K562 (cell line): Measurements from ENCODE around the gene RIOK3. TPM values are rescaled to one million over a fixed set of nuclear protein-coding genes. Genes with fewer than 3 reads are reported as not detected.
A peak's percentile ranks its signal among the peaks of the same experiment; 100 is the strongest.

Source experiments
- ATAC-seq: fragments of 200-7000 bp; cut with Tn5 transposase; 3 replicates; pipeline ENCODE4 v1.9.1; 2020; ENCODE audit warnings: moderate library complexity
- BruUV-seq: library from RNA; stranded (reverse); fragments of 400-500 nt; replicated peaks from 2 replicates; lab custom pipeline; 2021; lab: Mats Ljungman, UMichigan
- CTCF ChIA-PET: fragments of 300-600 bp; formaldehyde crosslinking; extraction: SDS; loops from one replicate; lab custom pipeline; 2021; ENCODE audit warnings: low intra/inter-chr PET ratio; lab: Yijun Ruan, JAX
- POLR2A ChIA-PET: fragments of 300-600, 350-650 bp; sonication (Branson Sonifier 250); formaldehyde crosslinking; extraction: SDS; loops from one replicate; lab custom pipeline; 2021; ENCODE audit warnings: antibody characterized with exemption, inconsistent platforms; lab: Yijun Ruan, JAX
- DNase-seq, 4 experiments: peaks; one replicate each; pipeline versions ENCODE4 v3.0.0 to v3.0.0-alpha.2; 2011 to 2018; ENCODE audit warnings: low spot score in 3 of 4, mixed read lengths in 3 of 4; ENCODE audit errors: extremely low read depth in 1 of 4
- FAIRE-seq: peaks from 2 replicates; lab custom pipeline; 2011; peaks lifted over from hg19 to GRCh38; lab: Jason Lieb, UNC
- H2AFZ ChIP-seq: 2 replicates; pipeline ENCODE4 v1.6.0; 2011; ENCODE audit warnings: low read depth, low read length, control low read depth, inconsistent platforms
- H3K27ac ChIP-seq: fragments of 200-600 bp; 3 replicates; pipeline ENCODE4 v1.8.0; 2011; ENCODE audit warnings: low read depth, mild to moderate bottlenecking, control low read depth, inconsistent platforms, low read length, moderate library complexity, mixed read lengths; ENCODE audit errors: extremely low read depth
- H3K27me3 ChIP-seq, 2 experiments: fragments of 300-600 bp in 1 of 2; 2 replicates in 1 of 2; 3 replicates in 1 of 2; pipeline versions ENCODE4 v1.6.0 to v1.8.0; 2011; ENCODE audit warnings: inconsistent platforms in 2 of 2, low read length in 2 of 2, mild to moderate bottlenecking in 1 of 2, mixed read lengths in 1 of 2, moderate library complexity in 1 of 2; ENCODE audit not compliant: control insufficient read depth in 2 of 2, insufficient read depth in 2 of 2
- H3K36me3 ChIP-seq: fragments of 300-600 bp; 3 replicates; pipeline ENCODE4 v1.8.0; 2011; ENCODE audit warnings: mild to moderate bottlenecking, low read length, inconsistent platforms; ENCODE audit not compliant: control insufficient read depth, insufficient read depth
- H3K4me1 ChIP-seq, 2 experiments: fragments of 200-600 bp in 1 of 2; replicated peaks in 1 of 2; 2 replicates in 1 of 2; 3 replicates in 1 of 2; pipeline versions ENCODE4 v1.5.1 to v1.8.0; 2011; ENCODE audit warnings: inconsistent platforms in 2 of 2, low read length in 2 of 2, mild to moderate bottlenecking in 1 of 2, mixed read lengths in 1 of 2, moderate library complexity in 1 of 2; ENCODE audit not compliant: control insufficient read depth in 2 of 2, insufficient read depth in 2 of 2
- H3K4me2 ChIP-seq: 2 replicates; pipeline ENCODE4 v1.6.1; 2011; ENCODE audit warnings: low read length, control low read depth, inconsistent platforms, mixed read lengths; ENCODE audit not compliant: insufficient read depth
- H3K4me3 ChIP-seq: fragments of 200-600 bp; sonication (generic), shearing (Covaris generic); 2 replicates; pipeline ENCODE4 v1.5.1; 2016; ENCODE audit warnings: control low read depth, inconsistent platforms
- H3K79me2 ChIP-seq: fragments of 200-600 bp; 3 replicates; pipeline ENCODE4 v1.8.0; 2011; ENCODE audit warnings: low read length, inconsistent platforms; ENCODE audit not compliant: control insufficient read depth, insufficient read depth
- H3K9ac ChIP-seq, 2 experiments: 2 replicates each; pipeline versions ENCODE4 v1.6.0 to v1.6.1; 2011; ENCODE audit warnings: low read depth in 2 of 2, low read length in 2 of 2, control low read depth in 1 of 2, inconsistent platforms in 1 of 2, mild to moderate bottlenecking in 1 of 2, mixed read lengths in 1 of 2; ENCODE audit not compliant: insufficient read depth in 1 of 2
- H3K9me1 ChIP-seq: one replicate; pipeline ENCODE4 v1.6.0; 2011; ENCODE audit warnings: inconsistent platforms, mild to moderate bottlenecking, low read length, moderate library complexity; ENCODE audit not compliant: control insufficient read depth, insufficient read depth
- H3K9me3 ChIP-seq: replicated peaks from 2 replicates; pipeline ENCODE4 v1.5.1; 2011; ENCODE audit warnings: low read depth, low read length, inconsistent platforms; ENCODE audit not compliant: control insufficient read depth, insufficient read depth
- H4K20me1 ChIP-seq: replicated peaks from 2 replicates; pipeline ENCODE4 v1.6.1; 2011; ENCODE audit warnings: low read length, inconsistent platforms, mixed read lengths; ENCODE audit not compliant: control insufficient read depth, insufficient read depth
- POLR2G ChIP-seq: fragments of 200-400 bp; formaldehyde crosslinking; IDR thresholded peaks from 2 replicates; pipeline ENCODE4 v1.6.1; 2017; ENCODE audit warnings: low read depth, mild to moderate bottlenecking, antibody characterized with exemption, low read length, moderate library complexity
- ZBTB11 ChIP-seq, 3 experiments: fragments of 200-800 bp in 1 of 3; fragments of 250-450 bp in 1 of 3; fragments of 450-650 bp in 1 of 3; sonication (Bioruptor Pico) in 1 of 3; sonication (Bioruptor generic) in 1 of 3; formaldehyde crosslinking in 1 of 3; IDR thresholded peaks; 2 replicates each; pipeline versions ENCODE4 v1.6.1 to v1.8.0; 2016 to 2022; ENCODE audit warnings: mild to moderate bottlenecking in 2 of 3, missing genetic modification characterization in 2 of 3, missing compliant biosample characterization in 1 of 3, moderate library complexity in 1 of 3
- WGBS: fragments of 100-300 bp; shearing (Covaris generic); methylation state at CpG from one replicate; pipeline ENCODE4 v1.1.6; 2016; ENCODE audit warnings: low coverage, mixed read lengths; ENCODE audit not compliant: insufficient coverage; ENCODE audit errors: missing lambda C conversion rate; 5-methylcytosine and 5-hydroxymethylcytosine counted together
- in situ Hi-C: fragments of 300-500 bp; cut with MboI; formaldehyde crosslinking; loops from 4 replicates; pipeline ENCODE4 v1.15.0; 2018; ENCODE audit warnings: inconsistent platforms, mixed read lengths
- intact Hi-C: fragments of 100-400 bp; cut with micrococcal nuclease; formaldehyde crosslinking; loops from 2 replicates; pipeline ENCODE4 v1.14.2; 2022
- polyA plus RNA-seq, 8 experiments: library from polyadenylated mRNA; depleted of rRNA in 4 of 8; stranded (reverse) in 5 of 8; unstranded in 3 of 8; fragments of >200 nt; fragmentation: Nextera tagmentation in 2 of 8; fragmentation: Illumina TruSeq in 1 of 8; extraction: Ambion mirVana in 2 of 8; extraction: Trizol in 1 of 8; gene quantifications; 2 replicates each; pipeline versions ENCODE4 v1.2.1 to v1.2.3, GENCODE V29; 2011 to 2014; ENCODE audit warnings: inconsistent platforms in 1 of 8, missing spikeins in 1 of 8
- total RNA-seq, 7 experiments: library from RNA; depleted of rRNA in 6 of 7; stranded (reverse); fragments of >200 nt in 6 of 7; fragmentation: Illumina TruSeq in 2 of 7; extraction: Trizol in 2 of 7; gene quantifications; 2 replicates each; pipeline versions ENCODE4 v1.2.1 to v1.2.3, GENCODE V29; 2011 to 2021; ENCODE audit warnings: low replicate concordance in 1 of 7

RIOK3 gene
- total and polyA plus RNA-seq, 9 of the 15 experiments (the other 6 are each of a cell fraction or from before 2014, with no cell fraction given): 21.4 to 89.5 (median 62.9) TPM

GRCh38 chr18:23484561-23485182, 31.6 kb downstream of the RIOK3 start:
- POLR2A ChIA-PET: interaction anchor here (0.6 to 2.4 kb wide), 5 partner anchors 10 to 51 kb away, joined by 3 to 26 read pairs (median 3); no protein-coding TSS in a partner anchor
- Histone ChIP-seq H3K27ac (no peak overlapping the region), H3K4me1 (peaks cover 11 to 12% of the 10 kb centered on the region in 2 experiments), H4K20me1 (no peaks in the 10 kb centered on the region), H3K27me3 (no peaks in the 10 kb centered on the region), H2AFZ (no peak overlapping the region), H3K4me2 (no peak overlapping the region), H3K9me3 (no peaks in the 10 kb centered on the region), H3K9ac (peak overlapping the region in 1 of 2 experiments; percentile 65; a peak in 1 of 4 replicates), H3K36me3 (peaks cover 32% of the 10 kb centered on the region), H3K79me2 (no peaks in the 10 kb centered on the region), H3K9me1 (no peaks in the 10 kb centered on the region), H3K4me3 (no peak overlapping the region)
- 55% methylated on average over 8 of the region's 8 CpGs for WGBS
- DNase-seq (no peak), ATAC-seq (no peak), FAIRE-seq (no peak)
- intact Hi-C loops (no loop called here), in situ Hi-C loops (no loop called here)
- BruUV-seq: no TSS peak
- peak; percentile 54 for TF ChIP-seq POLR2G
- TF ChIP-seq ZBTB11 (CRISPR knock-in tag; IDR thresholded peaks at IDR 0.05): no peak
- CTCF ChIA-PET: no interaction called here
